ENCODE data around the gene B3GNT4. TPM values are rescaled to one million over a fixed set of nuclear protein-coding genes. Genes with fewer than 3 reads are reported as not detected.
A peak's percentile ranks its signal among the peaks of the same experiment; 100 is the strongest.

The B3GNT4 gene
- total RNA-seq, 1 experiment from 2014 or later = 0.07 TPM

DNA sequence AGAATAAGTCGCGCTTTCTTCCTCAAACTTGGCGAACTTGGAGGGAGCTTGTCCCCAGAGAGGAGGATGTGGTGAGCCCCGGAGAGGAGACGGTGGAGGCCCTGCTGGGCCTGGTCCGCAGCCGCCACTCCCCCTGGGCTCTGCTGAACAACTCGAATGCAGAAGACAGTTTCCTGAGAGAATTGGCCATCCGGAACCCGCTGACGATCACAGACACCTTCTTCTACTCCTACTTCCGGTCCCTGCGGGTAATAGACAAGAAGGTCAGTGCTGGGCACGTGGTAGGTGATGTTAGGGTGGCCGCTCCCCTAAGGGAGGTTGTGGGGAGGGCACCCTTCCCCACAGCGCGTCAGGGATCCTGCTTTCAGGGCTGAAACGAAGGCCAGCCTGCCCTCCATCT, 19.0 kb upstream of the B3GNT4 start:
- H3K27ac ChIP-seq (ENCODE audit: low read length) = no peak overlapping the region
- no peaks in the 10 kb centered on the region for H3K9me2 ChIP-seq (replicated peaks; ENCODE audit: insufficient read depth, low read length)
- no peaks in the 10 kb centered on the region for H3K4me1 ChIP-seq (ENCODE audit: low read length)
- no peaks in the 10 kb centered on the region for H3K9me3 ChIP-seq (ENCODE audit: low read length)
- H3K79me2 ChIP-seq (ENCODE audit: low read length) = no peaks in the 10 kb centered on the region
- H3K4me2 ChIP-seq (ENCODE audit: low read depth, low read length, poor library complexity, severe bottlenecking) = no peak overlapping the region
- H4K20me1 ChIP-seq (ENCODE audit: insufficient read depth, low read depth, low read length) = no peaks in the 10 kb centered on the region
- H3K36me3 ChIP-seq (ENCODE audit: insufficient read depth, low read length) = no peaks in the 10 kb centered on the region
- no peak for DNase-seq
- H3K9ac ChIP-seq (ENCODE audit: low read length) = no peak overlapping the region
- no peaks in the 10 kb centered on the region for H3K27me3 ChIP-seq (ENCODE audit: low read length)
- H3K4me3 ChIP-seq (ENCODE audit: low read length) = no peak overlapping the region
- H2AFZ ChIP-seq (ENCODE audit: low read length) = no peak overlapping the region

GRCh38 chr12:122185079-122185478, 18.4 kb upstream of the B3GNT4 start:
- Histone ChIP-seq H4K20me1 (ENCODE audit: insufficient read depth, low read depth, low read length) (no peaks in the 10 kb centered on the region), H3K4me3 (ENCODE audit: low read length) (no peak overlapping the region), H3K27me3 (ENCODE audit: low read length) (no peaks in the 10 kb centered on the region), H3K4me2 (ENCODE audit: low read depth, low read length, poor library complexity, severe bottlenecking) (no peak overlapping the region), H3K36me3 (ENCODE audit: insufficient read depth, low read length) (no peaks in the 10 kb centered on the region), H2AFZ (ENCODE audit: low read length) (no peak overlapping the region), H3K9me3 (ENCODE audit: low read length) (no peaks in the 10 kb centered on the region), H3K9ac (ENCODE audit: low read length) (no peak overlapping the region), H3K79me2 (ENCODE audit: low read length) (no peaks in the 10 kb centered on the region), H3K4me1 (ENCODE audit: low read length) (no peaks in the 10 kb centered on the region), H3K9me2 (replicated peaks; ENCODE audit: insufficient read depth, low read length) (no peaks in the 10 kb centered on the region), H3K27ac (ENCODE audit: low read length) (no peak overlapping the region)
- DNase-seq = no peak

GRCh38 chr12:122185494-122186082, 17.9 kb upstream of the B3GNT4 start:
- Histone ChIP-seq H3K9ac (ENCODE audit: low read length) (no peak overlapping the region), H2AFZ (ENCODE audit: low read length) (no peak overlapping the region), H4K20me1 (ENCODE audit: insufficient read depth, low read depth, low read length) (no peaks in the 10 kb centered on the region), H3K4me3 (ENCODE audit: low read length) (no peak overlapping the region), H3K79me2 (ENCODE audit: low read length) (no peaks in the 10 kb centered on the region), H3K4me1 (ENCODE audit: low read length) (no peaks in the 10 kb centered on the region), H3K9me2 (replicated peaks; ENCODE audit: insufficient read depth, low read length) (no peaks in the 10 kb centered on the region), H3K27me3 (ENCODE audit: low read length) (no peaks in the 10 kb centered on the region), H3K4me2 (ENCODE audit: low read depth, low read length, poor library complexity, severe bottlenecking) (no peak overlapping the region), H3K9me3 (ENCODE audit: low read length) (no peaks in the 10 kb centered on the region), H3K27ac (ENCODE audit: low read length) (no peak overlapping the region), H3K36me3 (ENCODE audit: insufficient read depth, low read length) (no peaks in the 10 kb centered on the region)
- DNase-seq = no peak

- DNase-seq = no peak
- H3K4me3 ChIP-seq (ENCODE audit: low read length) = no peak overlapping the region
- H3K27ac ChIP-seq (ENCODE audit: low read length) = no peak overlapping the region
- no peak overlapping the region for H2AFZ ChIP-seq (ENCODE audit: low read length)
- no peaks in the 10 kb centered on the region for H3K27me3 ChIP-seq (ENCODE audit: low read length)
- H3K9me3 ChIP-seq (ENCODE audit: low read length) = no peaks in the 10 kb centered on the region
- no peak overlapping the region for H3K4me2 ChIP-seq (ENCODE audit: low read depth, low read length, poor library complexity, severe bottlenecking)
- H4K20me1 ChIP-seq (ENCODE audit: insufficient read depth, low read depth, low read length) = no peaks in the 10 kb centered on the region
- H3K9ac ChIP-seq (ENCODE audit: low read length) = no peak overlapping the region
- no peaks in the 10 kb centered on the region for H3K4me1 ChIP-seq (ENCODE audit: low read length)
- no peaks in the 10 kb centered on the region for H3K36me3 ChIP-seq (ENCODE audit: insufficient read depth, low read length)
- H3K9me2 ChIP-seq (replicated peaks; ENCODE audit: insufficient read depth, low read length) = no peaks in the 10 kb centered on the region
- H3K79me2 ChIP-seq (ENCODE audit: low read length) = no peaks in the 10 kb centered on the region
These were observed 16.0 kb upstream of the B3GNT4 start for GRCh38 chr12:122187466-122187865.

DNA sequence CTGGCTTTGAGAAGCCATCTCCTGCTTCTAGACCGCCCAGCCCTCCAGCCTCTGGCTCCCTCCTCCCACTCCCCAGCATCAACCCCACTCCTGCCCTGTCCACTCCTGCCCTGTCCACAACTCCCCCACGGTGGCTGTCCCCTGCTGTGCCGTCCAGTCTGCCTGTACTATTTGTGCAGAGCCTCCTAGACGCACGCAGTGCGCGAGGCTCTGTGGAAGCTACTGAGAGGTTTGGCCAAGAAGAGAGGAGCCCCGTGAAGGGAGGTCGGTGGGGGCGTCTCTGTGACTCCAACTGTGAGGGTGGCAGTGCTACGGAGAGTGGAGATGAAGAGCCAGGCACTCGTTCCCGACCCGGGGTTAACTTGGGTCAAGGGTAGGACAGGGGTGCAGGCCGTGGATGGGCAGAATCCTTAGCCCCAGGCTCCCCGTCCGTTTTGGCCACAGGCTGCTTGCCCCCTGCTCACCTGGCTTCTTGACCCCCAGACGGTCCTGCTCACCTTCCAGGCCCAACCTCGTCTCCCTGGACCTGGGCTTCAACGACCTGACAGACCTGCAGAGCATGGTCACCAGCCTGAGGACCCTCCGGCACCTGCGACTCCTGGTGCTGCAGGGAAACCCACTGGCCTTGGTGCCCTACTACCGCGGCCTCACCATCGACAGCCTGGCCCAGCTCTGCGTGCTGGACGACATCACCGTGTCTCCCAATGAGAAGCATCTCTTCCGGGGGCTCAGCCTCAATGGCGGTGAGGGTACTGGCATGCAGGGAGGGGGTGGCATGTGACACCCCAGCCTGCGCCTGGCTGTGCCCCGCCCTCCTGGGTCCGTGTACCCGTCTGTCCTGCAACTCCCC, 13.7 kb upstream of the B3GNT4 start:
- H3K27ac ChIP-seq (ENCODE audit: low read length) = no peak overlapping the region
- H3K9ac ChIP-seq (ENCODE audit: low read length) = no peak overlapping the region
- no peaks in the 10 kb centered on the region for H3K79me2 ChIP-seq (ENCODE audit: low read length)
- H3K36me3 ChIP-seq (ENCODE audit: insufficient read depth, low read length) = no peaks in the 10 kb centered on the region
- no peak overlapping the region for H3K4me2 ChIP-seq (ENCODE audit: low read depth, low read length, poor library complexity, severe bottlenecking)
- H3K4me3 ChIP-seq (ENCODE audit: low read length) = no peak overlapping the region
- H2AFZ ChIP-seq (ENCODE audit: low read length) = no peak overlapping the region
- DNase-seq = no peak
- no peaks in the 10 kb centered on the region for H3K4me1 ChIP-seq (ENCODE audit: low read length)
- no peaks in the 10 kb centered on the region for H4K20me1 ChIP-seq (ENCODE audit: insufficient read depth, low read depth, low read length)
- no peaks in the 10 kb centered on the region for H3K9me2 ChIP-seq (replicated peaks; ENCODE audit: insufficient read depth, low read length)
- no peaks in the 10 kb centered on the region for H3K27me3 ChIP-seq (ENCODE audit: low read length)
- no peaks in the 10 kb centered on the region; the same call in 1 of the 2 replicates for H3K9me3 ChIP-seq (ENCODE audit: low read length)

- Histone ChIP-seq H3K27me3 (ENCODE audit: low read length) (no peaks in the 10 kb centered on the region), H3K9ac (ENCODE audit: low read length) (no peak overlapping the region), H4K20me1 (ENCODE audit: insufficient read depth, low read depth, low read length) (no peaks in the 10 kb centered on the region), H3K79me2 (ENCODE audit: low read length) (no peaks in the 10 kb centered on the region), H3K4me3 (ENCODE audit: low read length) (no peak overlapping the region), H3K9me3 (ENCODE audit: low read length) (no peaks in the 10 kb centered on the region; the same call in 1 of the 2 replicates), H3K4me2 (ENCODE audit: low read depth, low read length, poor library complexity, severe bottlenecking) (no peak overlapping the region), H3K9me2 (replicated peaks; ENCODE audit: insufficient read depth, low read length) (no peaks in the 10 kb centered on the region), H3K27ac (ENCODE audit: low read length) (no peak overlapping the region), H3K4me1 (ENCODE audit: low read length) (no peaks in the 10 kb centered on the region), H2AFZ (ENCODE audit: low read length) (no peak overlapping the region), H3K36me3 (ENCODE audit: insufficient read depth, low read length) (no peaks in the 10 kb centered on the region)
- peak; percentile 91 for DNase-seq
These were observed 12.5 kb upstream of the B3GNT4 start for GRCh38 chr12:122190842-122191668.

DNA sequence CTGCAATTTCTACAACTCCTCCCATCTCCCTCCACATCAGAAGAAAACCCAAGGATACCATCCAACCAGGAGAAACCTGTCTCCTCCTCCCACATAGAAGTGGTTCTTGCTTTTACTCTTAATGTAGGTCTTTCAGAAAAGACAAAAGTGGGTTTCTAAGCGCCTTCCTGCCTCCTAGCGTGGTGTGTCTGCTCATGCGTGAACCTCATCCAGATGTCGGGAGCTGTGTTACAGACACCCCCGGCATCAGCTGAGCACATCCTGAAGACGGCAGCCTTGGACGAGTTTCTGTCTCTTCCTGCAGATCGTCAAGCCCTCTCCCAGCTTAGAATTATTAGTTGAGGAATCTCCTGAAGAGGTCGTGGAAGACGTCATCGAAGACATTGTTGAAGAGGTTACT, 11.1 kb upstream of the B3GNT4 start:
- H3K9me3 ChIP-seq (ENCODE audit: low read length) = no peaks in the 10 kb centered on the region; the same call in 1 of the 2 replicates
- no peaks in the 10 kb centered on the region for H3K79me2 ChIP-seq (ENCODE audit: low read length)
- H3K4me2 ChIP-seq (ENCODE audit: low read depth, low read length, poor library complexity, severe bottlenecking) = no peak overlapping the region
- H3K27me3 ChIP-seq (ENCODE audit: low read length) = no peaks in the 10 kb centered on the region
- no peaks in the 10 kb centered on the region for H3K36me3 ChIP-seq (ENCODE audit: insufficient read depth, low read length)
- no peaks in the 10 kb centered on the region for H4K20me1 ChIP-seq (ENCODE audit: insufficient read depth, low read depth, low read length)
- no peaks in the 10 kb centered on the region for H3K9me2 ChIP-seq (replicated peaks; ENCODE audit: insufficient read depth, low read length)
- H3K9ac ChIP-seq (ENCODE audit: low read length) = no peak overlapping the region
- no peak overlapping the region for H3K4me3 ChIP-seq (ENCODE audit: low read length)
- H2AFZ ChIP-seq (ENCODE audit: low read length) = no peak overlapping the region
- H3K27ac ChIP-seq (ENCODE audit: low read length) = no peak overlapping the region
- H3K4me1 ChIP-seq (ENCODE audit: low read length) = peaks cover 11% of the 10 kb centered on the region
- no peak for DNase-seq

DNA sequence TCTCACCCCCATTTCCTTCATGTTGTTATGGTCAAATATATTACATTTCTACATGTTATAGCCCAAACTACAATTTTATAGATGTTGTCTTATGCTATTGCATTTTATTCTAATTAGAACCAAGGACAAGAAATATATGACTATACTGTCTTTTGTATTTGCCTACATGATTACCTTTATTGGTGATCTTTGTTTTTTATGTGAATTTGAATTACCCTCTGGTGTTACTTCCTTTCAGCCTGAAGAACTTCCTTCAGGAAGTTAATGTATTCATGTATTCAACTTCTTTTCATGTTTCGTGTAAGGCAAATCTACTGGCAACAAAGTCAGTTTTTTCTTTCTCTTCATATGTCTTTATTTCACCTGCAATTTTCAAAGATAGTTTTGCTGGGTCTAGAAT, 8.7 kb upstream of the B3GNT4 start:
- Histone ChIP-seq H2AFZ (ENCODE audit: low read length) (no peak overlapping the region), H3K36me3 (ENCODE audit: insufficient read depth, low read length) (no peaks in the 10 kb centered on the region), H3K4me3 (ENCODE audit: low read length) (no peak overlapping the region), H3K9me3 (ENCODE audit: low read length) (no peaks in the 10 kb centered on the region; the same call in 1 of the 2 replicates), H3K4me1 (ENCODE audit: low read length) (peaks cover 20% of the 10 kb centered on the region), H3K4me2 (ENCODE audit: low read depth, low read length, poor library complexity, severe bottlenecking) (no peak overlapping the region), H3K9ac (ENCODE audit: low read length) (no peak overlapping the region), H3K27me3 (ENCODE audit: low read length) (no peaks in the 10 kb centered on the region), H3K79me2 (ENCODE audit: low read length) (no peaks in the 10 kb centered on the region), H3K9me2 (replicated peaks; ENCODE audit: insufficient read depth, low read length) (no peaks in the 10 kb centered on the region), H4K20me1 (ENCODE audit: insufficient read depth, low read depth, low read length) (no peaks in the 10 kb centered on the region), H3K27ac (ENCODE audit: low read length) (no peak overlapping the region)
- DNase-seq = no peak

Measured in Karpas-422 (cell line).